ENCODE data around the gene KLHL5. TPM values are rescaled to one million over a fixed set of nuclear protein-coding genes. Genes with fewer than 3 reads are reported as not detected.
"Not testable (repeated sequence)": the region's sequence is repeated elsewhere in the genome, so short reads cannot be mapped to it uniquely, and the experiment has no call there.

The KLHL5 gene
- total RNA-seq, 1 donor from 2014 or later: 65.9 TPM

DNA sequence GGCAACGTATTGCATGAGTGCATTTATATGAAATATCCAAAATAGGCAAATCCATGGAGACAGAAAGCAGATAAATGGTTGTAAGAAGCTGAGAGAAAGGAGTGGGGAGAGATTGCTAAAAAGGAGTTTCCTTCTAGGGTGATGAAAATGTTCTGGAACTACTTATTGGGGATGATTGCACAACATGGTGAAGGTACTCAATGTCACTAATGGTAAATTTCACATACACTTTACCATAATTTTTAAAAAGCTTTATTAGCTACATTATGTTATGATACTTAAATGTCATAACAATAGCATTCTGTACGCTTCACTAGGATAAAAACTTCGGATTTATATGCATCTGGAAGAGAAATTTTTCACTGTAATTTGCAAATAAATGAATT lies 63.6 kb downstream of the KLHL5 start:
- Histone ChIP-seq H3K4me1 (no peaks in the 10 kb centered on the region), H3K79me2 (ENCODE audit: low read depth) (no peaks in the 10 kb centered on the region), H3K4me3 (no peak overlapping the region), H3K9ac (no peak overlapping the region), H3F3A (ENCODE audit: low read depth) (no peaks in the 10 kb centered on the region), H3K9me3 (ENCODE audit: low read depth) (no peaks in the 10 kb centered on the region), H3K4me2 (no peak overlapping the region), H3K27ac (no peak overlapping the region), H3K27me3 (no peaks in the 10 kb centered on the region), H4K20me1 (ENCODE audit: low read depth) (no peaks in the 10 kb centered on the region), H2AFZ (replicated peaks) (no peak overlapping the region), H3K36me3 (no peaks in the 10 kb centered on the region)
- Mint-ChIP-seq H3K27me3 (ENCODE audit: insufficient read depth, low read depth) (no peaks in the 10 kb centered on the region), H3K27ac (no peak overlapping the region), H3K4me3 (no peak overlapping the region), H3K9me3 (peaks cover 10% of the 10 kb centered on the region), H3K4me1 (no peaks in the 10 kb centered on the region), H3K36me3 (peaks cover 19% of the 10 kb centered on the region)
- TF ChIP-seq EZH2 (IDR thresholded peaks at IDR 0.05): no peak
- DNase-seq (ENCODE audit: low spot score): no peak

GRCh38 chr4:39126256-39127095 lies 64.4 kb downstream of the KLHL5 start:
- no peaks in the 10 kb centered on the region for H4K20me1 ChIP-seq (ENCODE audit: low read depth)
- no peak overlapping the region for H3K27ac Mint-ChIP-seq
- H3K36me3 Mint-ChIP-seq: peaks cover 18% of the 10 kb centered on the region
- DNase-seq (ENCODE audit: low spot score): no peak
- no peaks in the 10 kb centered on the region for H3K4me1 Mint-ChIP-seq
- no peaks in the 10 kb centered on the region for H3K4me1 ChIP-seq
- no peaks in the 10 kb centered on the region for H3K36me3 ChIP-seq
- H3K27me3 Mint-ChIP-seq (ENCODE audit: insufficient read depth, low read depth): no peaks in the 10 kb centered on the region
- no peak overlapping the region for H3K4me2 ChIP-seq
- TF ChIP-seq EZH2 (IDR thresholded peaks at IDR 0.05) (no peak), EZH2phosphoT487 (IDR thresholded peaks at IDR 0.05) (no peak)
- TF ChIP-seq, protein P1, sequence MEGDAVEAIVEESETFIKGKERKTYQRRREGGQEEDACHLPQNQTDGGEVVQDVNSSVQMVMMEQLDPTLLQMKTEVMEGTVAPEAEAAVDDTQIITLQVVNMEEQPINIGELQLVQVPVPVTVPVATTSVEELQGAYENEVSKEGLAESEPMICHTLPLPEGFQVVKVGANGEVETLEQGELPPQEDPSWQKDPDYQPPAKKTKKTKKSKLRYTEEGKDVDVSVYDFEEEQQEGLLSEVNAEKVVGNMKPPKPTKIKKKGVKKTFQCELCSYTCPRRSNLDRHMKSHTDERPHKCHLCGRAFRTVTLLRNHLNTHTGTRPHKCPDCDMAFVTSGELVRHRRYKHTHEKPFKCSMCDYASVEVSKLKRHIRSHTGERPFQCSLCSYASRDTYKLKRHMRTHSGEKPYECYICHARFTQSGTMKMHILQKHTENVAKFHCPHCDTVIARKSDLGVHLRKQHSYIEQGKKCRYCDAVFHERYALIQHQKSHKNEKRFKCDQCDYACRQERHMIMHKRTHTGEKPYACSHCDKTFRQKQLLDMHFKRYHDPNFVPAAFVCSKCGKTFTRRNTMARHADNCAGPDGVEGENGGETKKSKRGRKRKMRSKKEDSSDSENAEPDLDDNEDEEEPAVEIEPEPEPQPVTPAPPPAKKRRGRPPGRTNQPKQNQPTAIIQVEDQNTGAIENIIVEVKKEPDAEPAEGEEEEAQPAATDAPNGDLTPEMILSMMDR (IDR thresholded peaks at IDR 0.05): no peak
- H3K9me3 ChIP-seq (ENCODE audit: low read depth): no peaks in the 10 kb centered on the region
- H3K27me3 ChIP-seq: no peaks in the 10 kb centered on the region
- H2AFZ ChIP-seq (replicated peaks): no peak overlapping the region
- no peak overlapping the region for H3K27ac ChIP-seq
- no peak overlapping the region for H3K4me3 ChIP-seq
- no peak overlapping the region for H3K9ac ChIP-seq
- H3K9me3 Mint-ChIP-seq: peaks cover 10% of the 10 kb centered on the region
- H3K4me3 Mint-ChIP-seq: no peak overlapping the region
- H3F3A ChIP-seq (ENCODE audit: low read depth): no peaks in the 10 kb centered on the region
- H3K79me2 ChIP-seq (ENCODE audit: low read depth): no peaks in the 10 kb centered on the region

DNA sequence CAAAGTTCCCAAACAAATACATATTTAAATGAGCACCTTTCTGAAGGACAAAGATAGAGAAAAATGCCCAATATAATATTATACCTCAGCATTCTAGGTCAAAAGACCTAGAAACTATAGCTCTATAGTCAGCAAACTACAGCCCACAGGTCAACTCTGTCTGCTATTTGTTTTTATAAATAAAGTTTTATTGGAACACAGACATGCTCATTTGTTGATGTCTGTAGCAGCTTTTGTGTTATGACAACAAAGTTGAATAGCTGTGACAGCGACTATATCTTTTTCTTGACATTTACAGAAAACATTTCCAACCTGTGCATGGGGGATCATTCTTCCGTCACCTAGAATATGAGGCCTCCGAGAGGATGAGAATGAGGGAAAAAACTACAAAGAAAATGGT lies 71.6 kb downstream of the KLHL5 start:
- Histone ChIP-seq H3K4me2 (no peak overlapping the region), H3K36me3 (no peaks in the 10 kb centered on the region), H3K4me3 (no peak overlapping the region), H3K79me2 (ENCODE audit: low read depth) (no peaks in the 10 kb centered on the region), H3K9me3 (ENCODE audit: low read depth) (no peaks in the 10 kb centered on the region), H3F3A (ENCODE audit: low read depth) (no peaks in the 10 kb centered on the region), H3K27ac (no peak overlapping the region), H2AFZ (replicated peaks) (no peak overlapping the region), H3K9ac (no peak overlapping the region), H4K20me1 (ENCODE audit: low read depth) (no peaks in the 10 kb centered on the region), H3K4me1 (peaks cover 6% of the 10 kb centered on the region), H3K27me3 (no peaks in the 10 kb centered on the region)
- no peak for DNase-seq (ENCODE audit: low spot score)
- H3K27ac Mint-ChIP-seq: no peak overlapping the region
- TF ChIP-seq, protein P1 (IDR thresholded peaks at IDR 0.05): no peak
- TF ChIP-seq EZH2phosphoT487 (IDR thresholded peaks at IDR 0.05) (no peak), EZH2 (IDR thresholded peaks at IDR 0.05) (no peak)
- no peak overlapping the region for H3K4me3 Mint-ChIP-seq
- H3K36me3 Mint-ChIP-seq: peaks cover 5% of the 10 kb centered on the region
- no peaks in the 10 kb centered on the region for H3K9me3 Mint-ChIP-seq
- H3K4me1 Mint-ChIP-seq: peaks cover 11% of the 10 kb centered on the region
- H3K27me3 Mint-ChIP-seq (ENCODE audit: insufficient read depth, low read depth): peaks cover 2% of the 10 kb centered on the region

GRCh38 chr4:39134683-39135306 lies 72.8 kb downstream of the KLHL5 start:
- no peaks in the 10 kb centered on the region for H3K36me3 ChIP-seq
- Mint-ChIP-seq H3K4me1 (peaks cover 11% of the 10 kb centered on the region), H3K4me3 (no peak overlapping the region), H3K27ac (no peak overlapping the region), H3K27me3 (ENCODE audit: insufficient read depth, low read depth) (peaks cover 2% of the 10 kb centered on the region), H3K9me3 (no peaks in the 10 kb centered on the region), H3K36me3 (peaks cover 2% of the 10 kb centered on the region)
- no peak overlapping the region for H3K9ac ChIP-seq
- peaks cover 6% of the 10 kb centered on the region for H3K4me1 ChIP-seq
- H4K20me1 ChIP-seq (ENCODE audit: low read depth): no peaks in the 10 kb centered on the region
- H3F3A ChIP-seq (ENCODE audit: low read depth): no peaks in the 10 kb centered on the region
- H3K4me2 ChIP-seq: peak overlapping the region; percentile 50
- peak overlapping the region; percentile 93 for H2AFZ ChIP-seq (replicated peaks)
- TF ChIP-seq EZH2phosphoT487 (IDR thresholded peaks at IDR 0.05): no peak
- TF ChIP-seq, protein P1 (IDR thresholded peaks at IDR 0.05): no peak
- no peak for TF ChIP-seq EZH2 (IDR thresholded peaks at IDR 0.05)
- H3K79me2 ChIP-seq (ENCODE audit: low read depth): no peaks in the 10 kb centered on the region
- H3K4me3 ChIP-seq: peak overlapping the region; percentile 10
- no peak for DNase-seq (ENCODE audit: low spot score)
- no peak overlapping the region for H3K27ac ChIP-seq
- H3K27me3 ChIP-seq: no peaks in the 10 kb centered on the region
- H3K9me3 ChIP-seq (ENCODE audit: low read depth): no peaks in the 10 kb centered on the region

- not testable (repeated sequence) for H3K27me3 Mint-ChIP-seq (ENCODE audit: insufficient read depth, low read depth); H3K27ac Mint-ChIP-seq; H3K36me3 ChIP-seq; H2AFZ ChIP-seq (replicated peaks); H3K4me2 ChIP-seq; H3F3A ChIP-seq (ENCODE audit: low read depth); H3K9ac ChIP-seq; H3K4me3 Mint-ChIP-seq; H3K27ac ChIP-seq; H3K27me3 ChIP-seq; H3K36me3 Mint-ChIP-seq; H3K9me3 Mint-ChIP-seq; H4K20me1 ChIP-seq (ENCODE audit: low read depth); DNase-seq (ENCODE audit: low spot score); H3K4me1 ChIP-seq; H3K9me3 ChIP-seq (ENCODE audit: low read depth); H3K79me2 ChIP-seq (ENCODE audit: low read depth); H3K4me3 ChIP-seq
- peaks cover 11% of the 10 kb centered on the region for H3K4me1 Mint-ChIP-seq
Observed at GRCh38 chr4:39138227-39138626, 76.2 kb downstream of the KLHL5 start.

Data from neural progenitor cell (in vitro differentiated cells).